ENCODE measurements around the gene ISL1.

Gene ISL1

DNA sequence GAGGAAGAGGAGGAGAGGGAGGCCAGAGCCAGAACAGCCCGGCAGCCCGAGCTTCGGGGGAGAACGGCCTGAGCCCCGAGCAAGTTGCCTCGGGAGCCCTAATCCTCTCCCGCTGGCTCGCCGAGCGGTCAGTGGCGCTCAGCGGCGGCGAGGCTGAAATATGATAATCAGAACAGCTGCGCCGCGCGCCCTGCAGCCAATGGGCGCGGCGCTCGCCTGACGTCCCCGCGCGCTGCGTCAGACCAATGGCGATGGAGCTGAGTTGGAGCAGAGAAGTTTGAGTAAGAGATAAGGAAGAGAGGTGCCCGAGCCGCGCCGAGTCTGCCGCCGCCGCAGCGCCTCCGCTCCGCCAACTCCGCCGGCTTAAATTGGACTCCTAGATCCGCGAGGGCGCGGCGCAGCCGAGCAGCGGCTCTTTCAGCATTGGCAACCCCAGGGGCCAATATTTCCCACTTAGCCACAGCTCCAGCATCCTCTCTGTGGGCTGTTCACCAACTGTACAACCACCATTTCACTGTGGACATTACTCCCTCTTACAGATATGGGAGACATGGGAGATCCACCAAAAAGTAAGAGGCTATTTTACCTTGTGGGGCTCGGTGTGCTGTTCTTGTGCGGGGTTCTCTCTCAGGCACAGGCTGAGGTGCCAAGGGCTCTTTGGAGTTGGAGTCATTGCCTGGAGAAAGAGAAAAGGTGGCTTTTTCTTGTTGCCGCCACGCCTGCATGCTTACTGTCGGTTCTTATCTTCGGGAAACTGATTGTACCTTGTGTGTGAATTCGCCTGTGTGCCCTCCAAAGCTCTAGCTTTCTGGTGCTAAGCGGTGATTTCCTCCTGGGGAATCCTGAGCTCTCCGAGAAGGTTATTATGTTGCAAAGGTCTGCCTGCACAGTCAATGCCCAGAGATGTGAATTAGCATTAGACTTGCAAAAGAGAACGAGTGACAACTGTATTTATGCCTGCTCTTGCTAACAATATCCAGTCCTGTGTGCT is at the start of gene ISL1:
Gene ISL1 (plus strand): TSS at position 318 of the 991 bp plus-strand sequence. CDS start 224 bp downstream, at position 542.
- no peak for FAIRE-seq

DNA sequence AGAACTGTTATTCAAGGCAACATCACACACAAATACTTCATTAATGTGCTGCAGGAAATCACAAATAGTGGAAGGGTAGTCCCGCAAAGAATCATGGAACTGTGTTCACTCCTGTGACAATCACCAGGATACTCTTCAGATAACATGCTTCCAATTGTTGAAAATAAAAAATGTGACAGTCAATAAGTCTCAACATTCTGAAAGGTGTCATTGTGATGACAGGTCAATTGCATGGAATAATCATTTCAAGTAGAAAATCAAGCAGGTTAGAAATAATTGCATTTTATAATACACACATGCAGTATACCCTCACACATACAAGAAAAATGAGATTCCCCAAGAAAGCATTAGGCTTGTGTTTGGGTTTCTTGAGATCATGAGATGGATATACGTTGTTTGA is 46.4 kb upstream of the ISL1 start:
- no peak for FAIRE-seq

DNA sequence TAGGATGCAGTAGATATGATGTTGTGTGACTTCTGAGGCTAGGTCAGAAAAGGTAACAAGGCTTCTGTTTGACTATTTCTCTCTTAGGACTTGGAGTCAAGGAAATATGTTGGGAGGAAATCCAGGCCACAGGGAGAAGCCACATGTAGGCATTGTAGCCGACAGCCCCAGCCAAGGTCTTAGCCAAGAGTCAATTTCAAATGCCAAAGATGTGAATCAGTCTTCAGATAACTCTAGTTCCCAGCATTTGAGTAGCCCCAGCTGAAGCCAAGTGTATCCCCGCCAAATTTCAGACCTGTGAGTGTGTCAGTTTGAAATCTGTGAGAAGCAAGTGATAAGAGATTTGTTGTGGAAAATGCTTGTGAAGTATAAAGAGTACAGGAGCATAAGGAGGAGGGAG is 38.1 kb upstream of the ISL1 start:
- no peak for FAIRE-seq

GRCh38 chr5:51347157-51347556 is 36.1 kb upstream of the ISL1 start:
- FAIRE-seq: no peak

DNA sequence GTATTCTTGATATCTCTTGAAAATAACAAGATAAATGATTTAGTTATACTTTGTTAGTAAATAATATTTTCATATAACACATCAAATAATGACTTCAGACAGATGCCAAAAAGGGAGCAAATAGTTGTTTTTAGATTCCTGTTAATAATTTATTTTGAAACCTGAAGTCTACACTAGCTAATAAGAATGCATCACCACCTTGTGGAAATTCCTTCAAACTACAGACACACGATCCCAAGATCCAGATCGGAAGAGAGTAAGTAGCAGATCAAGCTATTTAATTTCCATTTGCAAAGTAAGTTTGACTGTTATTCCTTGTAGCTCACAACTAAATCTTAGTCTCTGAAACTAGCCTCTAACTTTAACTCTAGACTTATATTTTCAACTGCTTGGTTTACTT is 35.5 kb upstream of the ISL1 start:
- no peak for FAIRE-seq

GRCh38 chr5:51371052-51371451 is 12.2 kb upstream of the ISL1 start:
- no peak for FAIRE-seq

DNA sequence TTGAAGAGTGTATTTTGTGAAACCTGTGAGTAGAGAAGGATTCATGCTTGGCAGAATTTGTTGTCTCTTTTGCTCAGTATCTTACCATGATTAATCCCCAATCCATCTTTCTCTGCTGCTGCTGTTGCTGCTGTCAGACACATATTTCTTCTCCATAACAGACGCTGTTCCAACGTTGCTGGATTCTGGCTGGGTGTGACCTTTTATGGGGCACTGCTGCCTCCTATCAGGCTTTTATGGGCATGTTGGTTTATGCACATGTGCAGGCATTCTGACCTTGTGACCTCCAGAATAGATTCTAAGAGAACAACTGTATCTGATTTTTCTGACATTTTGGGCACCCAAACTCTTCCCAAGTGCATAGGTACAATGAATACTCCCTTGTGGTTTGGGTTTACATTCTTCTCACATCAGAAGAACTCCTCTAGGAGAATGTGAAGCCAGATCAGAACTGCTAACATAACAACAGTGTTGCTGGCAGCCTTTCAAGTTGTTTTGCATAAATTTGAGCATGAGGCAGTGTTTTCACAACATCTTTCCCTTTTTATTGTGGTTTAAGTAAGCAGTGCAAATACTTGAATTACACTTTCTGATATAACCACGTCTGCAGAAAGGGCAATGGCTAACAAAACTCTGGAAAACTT is 9.2 kb upstream of the ISL1 start:
- FAIRE-seq: no peak

GRCh38 chr5:51375084-51375483 is 8.2 kb upstream of the ISL1 start:
- FAIRE-seq: no peak

DNA sequence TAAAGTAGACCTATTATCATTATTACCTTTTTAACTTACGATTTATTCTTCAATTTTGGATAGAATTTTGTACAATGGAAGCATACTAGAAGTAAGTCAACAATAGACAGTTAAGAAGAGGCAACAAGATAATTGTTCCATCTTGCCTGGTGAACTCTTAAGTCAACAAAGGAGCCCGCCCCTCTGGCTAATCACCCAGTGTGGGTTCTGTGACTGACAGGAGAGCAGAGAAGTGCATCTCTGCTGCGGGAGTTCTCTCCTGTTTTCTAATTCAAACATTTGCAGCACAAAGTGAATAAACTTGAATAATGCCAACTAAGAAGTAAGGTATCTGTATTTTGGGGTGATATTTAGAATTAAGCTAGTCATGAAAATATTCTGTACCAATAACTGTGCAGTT is 6.7 kb upstream of the ISL1 start:
- no peak for FAIRE-seq

DNA sequence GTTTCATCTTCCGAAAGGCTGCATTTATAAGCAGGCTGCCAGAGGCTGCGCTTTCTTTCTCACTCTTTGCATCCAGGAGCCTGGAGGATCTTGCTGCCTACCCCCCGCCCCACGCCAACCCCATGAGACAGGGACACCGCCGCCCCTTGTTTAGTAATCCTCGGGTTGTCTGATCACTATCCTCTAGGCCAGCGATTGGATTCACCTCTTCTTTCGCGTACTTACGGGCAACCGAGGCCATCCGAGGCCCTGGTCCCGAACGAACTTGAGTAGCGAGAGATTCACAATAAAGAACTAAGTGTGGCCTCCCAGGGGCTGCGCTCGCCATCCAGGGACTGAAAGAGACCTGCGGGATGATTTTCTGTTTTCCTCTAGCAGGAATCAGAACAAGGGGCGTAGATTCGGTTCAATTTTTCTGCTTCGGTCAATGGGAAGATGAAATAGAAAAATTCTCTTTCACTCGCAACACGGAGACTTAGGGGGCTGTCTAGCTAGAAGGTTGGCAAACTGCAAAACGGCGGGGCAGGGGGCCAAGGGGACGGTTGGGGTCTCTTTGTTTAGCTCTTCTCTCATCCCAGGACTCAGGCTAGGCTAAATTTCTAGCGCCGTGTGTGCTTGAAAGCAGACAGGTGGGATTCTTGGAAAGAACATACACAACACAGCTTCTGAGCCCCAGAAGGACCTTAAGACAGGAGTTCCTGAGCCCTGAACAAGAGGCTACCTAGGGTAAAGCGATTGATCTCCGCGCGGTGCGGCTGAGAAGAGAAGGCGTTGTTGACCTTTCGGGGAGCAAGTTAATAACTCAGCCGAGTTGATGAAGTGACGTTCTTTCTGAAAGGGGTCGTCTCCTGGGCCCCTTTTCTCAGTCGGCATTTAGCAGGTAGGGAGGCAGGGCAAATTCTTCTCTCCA is 5.8 kb upstream of the ISL1 start:
- FAIRE-seq: no peak

DNA sequence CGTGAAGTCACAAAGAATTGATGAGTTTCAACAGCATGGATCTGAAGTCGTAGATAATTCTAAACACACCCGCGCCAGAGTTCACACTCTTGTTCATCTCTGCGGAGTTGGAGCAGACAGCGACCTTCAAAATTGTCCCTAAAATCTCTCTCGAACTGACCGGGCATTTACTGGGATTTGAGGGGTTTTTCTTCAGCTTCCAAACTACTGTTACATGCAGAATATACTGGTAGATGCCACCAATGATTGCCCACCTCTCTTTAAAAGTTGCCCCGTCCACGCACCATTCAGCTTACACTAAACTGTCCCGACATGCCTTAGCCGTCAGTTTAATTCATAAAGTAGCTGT is 5.2 kb upstream of the ISL1 start:
- FAIRE-seq: no peak

DNA sequence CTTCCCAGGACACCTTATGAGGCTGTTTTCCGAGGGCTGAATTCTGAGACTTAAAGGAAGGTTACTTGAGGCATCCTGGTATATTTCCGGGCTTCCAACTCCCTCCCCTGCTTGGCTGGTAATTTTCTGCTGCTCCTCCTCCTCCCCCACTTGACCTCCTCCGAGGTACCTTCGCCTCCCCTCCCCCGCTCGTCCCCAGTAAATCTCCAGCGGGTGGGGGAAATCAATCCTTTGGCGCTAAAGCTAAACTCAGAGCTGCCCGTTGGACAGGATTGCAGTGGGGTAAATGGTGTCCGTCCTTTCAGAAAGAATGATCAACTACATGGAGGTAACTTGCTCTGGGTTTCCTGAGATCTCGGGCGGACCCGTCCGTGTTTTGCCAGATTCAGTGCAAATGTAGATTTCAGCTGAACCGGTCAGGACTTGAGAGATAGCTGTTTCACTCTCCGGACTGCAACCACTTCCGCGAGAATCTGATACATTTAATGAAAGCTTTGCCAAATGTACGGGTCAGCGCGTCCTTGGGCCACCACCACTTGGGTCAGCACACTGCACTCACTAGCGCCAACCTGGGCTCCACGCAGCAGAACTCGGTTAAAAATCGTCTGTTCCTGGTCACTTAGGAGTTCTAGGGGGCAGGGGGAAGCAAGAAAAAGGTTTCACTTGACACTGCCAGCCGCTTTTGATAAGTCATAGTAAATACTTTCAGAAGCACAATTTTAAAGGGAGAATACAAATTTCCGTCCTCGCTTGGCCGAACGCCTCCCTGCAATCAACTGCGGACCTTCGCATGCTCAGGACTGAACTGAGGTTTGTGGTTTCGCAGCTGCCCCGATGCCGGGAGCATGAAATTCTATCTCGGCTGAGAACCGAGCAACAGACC is 4.6 kb upstream of the ISL1 start:
- FAIRE-seq: no peak

DNA sequence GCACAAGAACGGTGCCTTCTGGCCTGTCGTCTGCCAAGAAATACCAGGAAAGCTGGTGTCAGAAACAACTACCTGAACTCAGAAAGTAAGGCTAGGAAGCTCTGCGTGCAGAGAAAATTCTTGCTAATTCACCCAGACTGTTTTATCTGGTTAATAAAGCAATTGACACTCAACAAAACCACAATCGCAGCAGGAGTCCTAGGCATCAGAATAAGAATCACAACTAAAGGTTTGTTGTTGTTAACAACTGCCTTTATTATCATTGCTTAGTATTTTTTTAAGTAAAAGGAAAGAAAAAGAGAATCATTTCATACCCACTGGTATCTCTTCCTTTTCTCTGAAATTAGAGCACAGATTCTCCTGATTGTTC is 3.9 kb upstream of the ISL1 start:
- no peak for FAIRE-seq

DNA sequence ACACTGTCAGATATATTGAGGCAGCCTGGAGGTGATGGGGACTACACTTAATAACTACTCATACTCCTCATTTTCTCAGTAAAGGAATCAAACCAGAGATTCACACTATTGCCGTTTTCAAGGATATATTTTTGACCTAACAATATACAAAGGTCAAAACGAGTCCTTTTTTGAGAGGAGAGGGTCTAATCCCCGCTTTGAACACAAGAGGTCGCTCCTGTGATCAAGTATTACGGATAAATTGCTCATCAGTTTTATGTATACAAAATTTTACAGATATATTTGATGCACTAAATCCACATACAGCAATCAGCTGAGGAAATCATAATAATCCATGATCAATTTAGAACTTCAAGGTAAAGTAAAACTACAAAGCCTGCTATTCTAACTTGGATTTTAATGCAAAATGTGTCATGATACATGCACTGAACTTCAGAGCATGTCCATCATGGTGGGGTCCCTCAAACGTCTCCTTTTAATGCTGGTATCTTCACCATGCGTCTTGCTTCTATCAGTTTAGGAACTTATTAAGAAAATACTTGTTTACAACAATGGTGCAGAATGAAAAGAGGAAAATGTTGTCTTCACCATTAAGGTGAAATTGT is 2.5 kb upstream of the ISL1 start:
- FAIRE-seq: no peak

- no peak for FAIRE-seq
Measured at GRCh38 chr5:51381761-51382474, 1.3 kb upstream of the ISL1 start.

DNA sequence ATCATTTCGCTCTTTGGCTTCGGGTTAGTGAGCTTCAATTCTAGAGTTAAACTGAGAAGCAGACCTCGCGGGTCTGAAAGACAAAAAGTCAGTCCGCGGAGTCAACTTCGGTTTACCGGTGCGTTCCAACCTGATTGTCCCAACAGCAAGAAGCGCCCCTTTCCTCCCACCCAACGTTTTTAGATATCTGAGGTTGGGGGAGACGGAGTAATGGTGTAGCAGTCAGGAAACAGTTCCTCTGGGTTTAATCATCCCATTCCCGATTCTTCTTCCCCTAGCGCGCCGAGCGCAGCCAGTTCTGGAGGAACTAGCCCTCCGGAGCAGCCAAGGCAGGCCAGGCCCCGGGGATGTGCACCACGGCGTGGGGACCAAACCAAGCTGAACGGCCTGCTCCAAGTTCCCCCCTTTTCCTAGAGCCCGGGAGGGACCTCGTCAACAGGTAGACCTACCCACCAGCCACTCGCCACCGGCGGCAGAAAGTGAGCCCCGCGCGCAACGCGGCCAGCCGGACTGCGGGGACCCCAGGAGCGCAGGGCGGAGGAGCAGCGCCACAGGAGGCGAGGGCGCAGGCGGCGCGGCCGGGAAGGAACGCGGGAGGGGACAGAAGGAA is 622 bp upstream of the ISL1 start:
- FAIRE-seq: no peak

DNA sequence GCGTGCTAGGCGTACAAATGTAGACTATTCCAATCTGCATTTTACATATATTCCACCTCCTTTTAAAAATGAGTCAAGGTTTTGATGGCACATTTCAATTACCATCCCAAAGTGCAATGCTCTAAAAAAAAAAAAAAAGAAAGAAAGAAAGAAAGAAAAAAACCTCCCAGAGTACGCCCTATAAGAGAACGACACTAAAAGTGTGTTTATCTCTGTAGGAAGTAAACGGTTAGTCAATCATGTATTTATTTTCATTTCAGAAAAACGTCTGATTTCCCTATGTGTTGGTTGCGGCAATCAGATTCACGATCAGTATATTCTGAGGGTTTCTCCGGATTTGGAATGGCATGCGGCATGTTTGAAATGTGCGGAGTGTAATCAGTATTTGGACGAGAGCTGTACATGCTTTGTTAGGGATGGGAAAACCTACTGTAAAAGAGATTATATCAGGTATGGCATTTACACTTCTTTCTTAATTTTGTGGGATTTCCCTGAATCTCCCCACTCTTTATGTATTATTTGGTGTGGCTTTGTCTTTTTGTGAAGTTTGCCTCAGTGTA is 1.1 kb downstream of the ISL1 start:
- no peak for FAIRE-seq

GRCh38 chr5:51385216-51385615 is 2.0 kb downstream of the ISL1 start:
- no peak for FAIRE-seq

DNA sequence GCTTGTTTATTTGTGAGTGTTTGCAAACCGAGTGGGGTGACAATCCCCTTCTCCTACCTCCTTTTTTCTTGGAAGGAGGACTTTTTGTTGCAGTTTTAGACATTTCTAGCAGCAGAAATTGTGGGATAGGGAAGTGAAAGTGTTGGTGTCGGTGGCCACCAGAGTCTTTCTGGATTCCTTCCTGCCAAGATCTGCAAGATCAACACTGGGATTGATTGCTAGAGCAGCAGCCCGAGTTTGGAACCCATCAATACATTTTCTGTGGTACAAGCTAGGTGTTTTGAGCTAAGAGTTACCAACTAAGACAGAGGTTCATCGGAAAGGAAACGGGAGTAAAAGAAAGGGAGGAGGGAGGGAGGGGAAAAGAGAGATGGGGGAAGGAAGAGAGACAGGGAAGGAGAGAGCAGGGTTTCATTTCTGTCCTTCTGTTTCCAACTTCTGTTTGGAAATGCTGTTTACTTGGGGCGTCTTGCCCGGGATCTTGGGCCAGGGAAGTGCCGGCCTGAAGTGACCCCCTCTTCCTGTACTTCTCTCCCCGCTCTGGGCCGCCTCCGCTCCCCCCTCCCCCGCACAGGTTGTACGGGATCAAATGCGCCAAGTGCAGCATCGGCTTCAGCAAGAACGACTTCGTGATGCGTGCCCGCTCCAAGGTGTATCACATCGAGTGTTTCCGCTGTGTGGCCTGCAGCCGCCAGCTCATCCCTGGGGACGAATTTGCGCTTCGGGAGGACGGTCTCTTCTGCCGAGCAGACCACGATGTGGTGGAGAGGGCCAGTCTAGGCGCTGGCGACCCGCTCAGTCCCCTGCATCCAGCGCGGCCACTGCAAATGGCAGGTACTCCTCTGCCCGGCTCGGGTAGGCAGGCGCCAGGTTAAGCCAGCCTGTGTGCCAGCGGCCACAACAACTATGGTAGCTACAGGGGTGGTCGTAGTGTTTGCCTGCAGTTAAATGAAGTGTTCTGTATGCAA is 4.0 kb downstream of the ISL1 start:
- FAIRE-seq: no peak

Measured in endometrium (tissue), 2 donors.